ENCODE results near the gene ERC2.

The ERC2 gene

DNA sequence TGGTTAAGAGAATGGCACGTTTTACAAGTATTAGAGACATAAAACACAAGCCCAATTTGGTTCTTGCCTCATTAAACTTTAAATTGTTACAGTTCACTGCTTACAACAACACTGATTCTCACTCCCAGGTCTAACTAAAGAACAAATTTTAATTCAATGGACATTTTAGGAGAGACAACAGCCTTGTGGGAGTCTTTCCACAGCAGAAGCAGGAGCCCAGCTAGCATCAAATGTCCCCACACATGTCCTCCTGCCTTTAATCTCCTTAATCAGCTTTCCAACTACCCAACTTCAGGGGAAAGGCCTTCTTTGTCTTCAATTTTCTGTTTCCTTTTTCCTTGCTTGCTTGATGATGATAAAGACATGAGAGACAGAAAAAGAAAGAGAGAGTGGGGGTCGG lies 693.4 kb downstream of the ERC2 start:
- FAIRE-seq (no peak), DNase-seq (ENCODE audit: insufficient read length, low spot score) (no peak)
- TF ChIP-seq POU2F2 (IDR thresholded peaks at IDR 0.05; ENCODE audit: low read depth, low read length) (no peak), TAF1 (IDR thresholded peaks at IDR 0.05; ENCODE audit: low read depth, low read length) (no peak), SPI1 (IDR thresholded peaks at IDR 0.05; ENCODE audit: low read depth, low read length) (no peak), PAX5 (IDR thresholded peaks at IDR 0.05; ENCODE audit: insufficient read depth, low read length, severe bottlenecking) (no peak), POLR2A (IDR thresholded peaks at IDR 0.05; ENCODE audit: low read depth, low read length) (no peak), POLR2AphosphoS5 (IDR thresholded peaks at IDR 0.05; ENCODE audit: low read depth, low read length) (no peak)

DNA sequence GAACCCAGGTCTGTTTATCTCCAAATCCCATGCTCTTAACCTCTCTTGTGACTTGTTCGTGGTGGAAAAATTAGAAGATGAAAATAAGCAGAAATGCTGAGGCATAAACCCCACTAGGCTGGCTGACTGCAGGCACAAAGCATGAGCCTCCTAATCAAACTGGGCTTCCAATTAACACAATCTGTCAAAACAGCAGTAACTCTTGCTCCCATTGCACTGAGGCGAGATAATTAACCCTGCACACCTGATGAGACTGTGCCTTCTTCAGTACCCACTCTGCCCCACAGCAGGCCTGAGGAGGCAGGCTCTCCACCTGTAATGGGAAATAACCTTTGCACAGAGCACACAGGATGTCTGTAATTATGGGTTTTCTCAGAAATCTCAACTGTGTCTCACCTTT lies 696.8 kb downstream of the ERC2 start:
- DNase-seq (ENCODE audit: insufficient read length, low spot score) = no peak
- TF ChIP-seq POLR2A (IDR thresholded peaks at IDR 0.05; ENCODE audit: low read depth, low read length) (no peak), POLR2AphosphoS5 (IDR thresholded peaks at IDR 0.05; ENCODE audit: low read depth, low read length) (no peak), POU2F2 (IDR thresholded peaks at IDR 0.05; ENCODE audit: low read depth, low read length) (no peak), PAX5 (IDR thresholded peaks at IDR 0.05; ENCODE audit: insufficient read depth, low read length, severe bottlenecking) (no peak), TAF1 (IDR thresholded peaks at IDR 0.05; ENCODE audit: low read depth, low read length) (no peak), SPI1 (IDR thresholded peaks at IDR 0.05; ENCODE audit: low read depth, low read length) (no peak)
- FAIRE-seq = no peak

DNA sequence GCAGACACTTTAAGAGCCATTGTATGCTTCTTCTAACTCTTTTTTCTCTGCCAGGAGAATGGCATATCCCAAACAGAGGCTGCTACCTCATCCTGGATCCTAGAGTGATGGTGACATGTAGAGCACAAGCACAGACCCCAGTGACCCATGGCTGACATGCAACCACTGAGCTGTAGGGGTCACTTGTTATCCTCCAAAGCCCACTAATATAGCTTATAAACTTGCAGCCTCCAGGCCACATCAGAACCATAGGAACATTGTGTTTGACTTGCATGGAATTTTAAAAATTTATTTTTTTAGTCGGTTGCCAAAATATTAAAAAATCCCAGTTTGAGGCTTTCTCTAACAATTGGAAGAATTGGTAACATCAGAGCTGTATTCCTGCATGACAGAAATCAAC lies 698.2 kb downstream of the ERC2 start:
- DNase-seq (ENCODE audit: insufficient read length, low spot score) (no peak), FAIRE-seq (no peak)
- TF ChIP-seq SPI1 (IDR thresholded peaks at IDR 0.05; ENCODE audit: low read depth, low read length) (no peak), PAX5 (IDR thresholded peaks at IDR 0.05; ENCODE audit: insufficient read depth, low read length, severe bottlenecking) (no peak), POLR2A (IDR thresholded peaks at IDR 0.05; ENCODE audit: low read depth, low read length) (no peak), POU2F2 (IDR thresholded peaks at IDR 0.05; ENCODE audit: low read depth, low read length) (no peak), TAF1 (IDR thresholded peaks at IDR 0.05; ENCODE audit: low read depth, low read length) (no peak), POLR2AphosphoS5 (IDR thresholded peaks at IDR 0.05; ENCODE audit: low read depth, low read length) (no peak)

DNA sequence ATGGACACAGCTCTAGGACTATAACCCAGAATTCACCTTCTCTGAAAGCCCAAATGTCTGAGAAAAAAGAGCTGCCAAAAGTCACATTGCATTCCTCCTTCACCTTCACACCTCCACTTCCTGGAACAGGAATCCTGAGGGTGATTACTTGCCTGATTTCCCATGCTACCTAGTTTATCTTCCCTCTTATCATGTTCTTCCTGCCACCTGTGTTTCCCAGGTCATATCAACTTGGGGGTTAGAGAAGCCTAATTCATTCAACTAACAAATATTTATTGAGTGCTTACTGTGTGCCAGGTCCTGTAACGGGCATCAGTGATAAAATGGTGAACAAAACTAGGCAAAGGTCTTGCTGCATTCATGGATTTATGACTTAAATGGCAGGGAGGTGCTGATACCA lies 701.5 kb downstream of the ERC2 start:
- FAIRE-seq = no peak

DNA sequence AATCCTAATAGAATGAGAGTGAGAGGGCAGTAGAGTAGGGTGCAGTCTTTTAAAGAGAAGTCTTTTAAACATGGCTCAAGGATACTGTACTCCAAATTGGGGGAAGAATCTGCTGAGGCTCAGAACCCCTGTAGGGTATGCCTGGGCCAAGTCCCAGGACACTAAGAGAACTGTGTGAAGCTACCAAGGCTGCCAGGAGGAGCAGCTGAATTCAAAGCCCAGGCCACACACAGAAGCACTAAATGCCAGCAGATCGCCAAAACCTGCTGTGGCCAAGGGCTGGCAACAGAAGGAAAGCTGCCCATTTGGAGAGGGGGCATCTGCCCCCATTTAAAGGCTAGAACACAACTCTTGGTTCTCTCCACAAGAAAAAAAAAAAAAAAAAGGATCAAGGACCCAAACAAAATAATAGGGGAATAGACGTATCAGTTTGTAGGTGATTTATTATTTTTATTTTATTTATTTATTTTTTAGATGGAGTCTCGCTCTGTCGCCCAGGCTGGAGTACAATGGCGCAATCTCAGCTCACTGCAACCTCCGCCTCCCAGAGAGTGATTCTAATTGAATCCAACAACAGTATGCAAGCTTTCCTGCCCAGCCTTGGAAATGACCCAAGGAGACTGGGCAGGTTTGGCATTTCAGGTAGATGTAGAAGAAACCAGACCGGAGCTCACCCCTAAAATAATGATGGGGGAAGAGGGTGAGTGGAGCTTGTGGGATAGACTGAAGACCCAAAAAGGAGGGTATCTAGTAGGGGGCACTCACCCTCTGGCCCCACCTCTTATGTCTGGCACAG lies 702.2 kb downstream of the ERC2 start:
- no peak for TF ChIP-seq PAX5 (IDR thresholded peaks at IDR 0.05; ENCODE audit: insufficient read depth, low read length, severe bottlenecking)
- no peak for TF ChIP-seq POLR2AphosphoS5 (IDR thresholded peaks at IDR 0.05; ENCODE audit: low read depth, low read length)
- TF ChIP-seq SPI1 (IDR thresholded peaks at IDR 0.05; ENCODE audit: low read depth, low read length) = no peak
- TF ChIP-seq TAF1 (IDR thresholded peaks at IDR 0.05; ENCODE audit: low read depth, low read length) = no peak
- no peak for TF ChIP-seq POLR2A (IDR thresholded peaks at IDR 0.05; ENCODE audit: low read depth, low read length)
- no peak for TF ChIP-seq POU2F2 (IDR thresholded peaks at IDR 0.05; ENCODE audit: low read depth, low read length)
- FAIRE-seq (no peak), DNase-seq (ENCODE audit: insufficient read length, low spot score) (no peak)

More for the DNA sequence above, 701.5 kb downstream of the ERC2 start:
- TF ChIP-seq TAF1 (IDR thresholded peaks at IDR 0.05; ENCODE audit: low read depth, low read length) = no peak
- no peak for TF ChIP-seq SPI1 (IDR thresholded peaks at IDR 0.05; ENCODE audit: low read depth, low read length)
- TF ChIP-seq PAX5 (IDR thresholded peaks at IDR 0.05; ENCODE audit: insufficient read depth, low read length, severe bottlenecking) = no peak
- TF ChIP-seq POU2F2 (IDR thresholded peaks at IDR 0.05; ENCODE audit: low read depth, low read length) = no peak
- TF ChIP-seq POLR2AphosphoS5 (IDR thresholded peaks at IDR 0.05; ENCODE audit: low read depth, low read length) = no peak
- TF ChIP-seq POLR2A (IDR thresholded peaks at IDR 0.05; ENCODE audit: low read depth, low read length) = no peak
- DNase-seq (ENCODE audit: insufficient read length, low spot score) = no peak

DNA sequence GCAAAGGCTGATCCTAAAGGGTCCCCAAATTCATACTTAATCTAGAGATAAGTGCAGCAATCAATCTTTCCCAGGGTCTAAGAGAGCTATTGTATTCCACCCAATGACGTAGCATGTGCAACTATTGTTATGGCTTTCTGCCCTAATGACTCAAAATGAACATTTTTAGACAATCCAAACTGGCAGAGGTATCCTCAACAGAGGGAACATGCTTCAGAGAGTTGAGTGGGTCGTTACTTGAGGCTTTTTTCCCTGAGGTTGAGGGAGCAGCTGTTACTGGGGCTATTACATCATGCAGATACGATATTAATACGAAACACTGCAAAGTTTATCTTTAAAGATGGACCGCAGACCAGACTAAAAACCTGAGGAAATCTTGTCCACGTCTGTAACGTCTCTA lies 702.9 kb downstream of the ERC2 start:
- no peak for DNase-seq (ENCODE audit: insufficient read length, low spot score)
- FAIRE-seq = no peak
- TF ChIP-seq POU2F2 (IDR thresholded peaks at IDR 0.05; ENCODE audit: low read depth, low read length) (no peak), SPI1 (IDR thresholded peaks at IDR 0.05; ENCODE audit: low read depth, low read length) (no peak)

DNA sequence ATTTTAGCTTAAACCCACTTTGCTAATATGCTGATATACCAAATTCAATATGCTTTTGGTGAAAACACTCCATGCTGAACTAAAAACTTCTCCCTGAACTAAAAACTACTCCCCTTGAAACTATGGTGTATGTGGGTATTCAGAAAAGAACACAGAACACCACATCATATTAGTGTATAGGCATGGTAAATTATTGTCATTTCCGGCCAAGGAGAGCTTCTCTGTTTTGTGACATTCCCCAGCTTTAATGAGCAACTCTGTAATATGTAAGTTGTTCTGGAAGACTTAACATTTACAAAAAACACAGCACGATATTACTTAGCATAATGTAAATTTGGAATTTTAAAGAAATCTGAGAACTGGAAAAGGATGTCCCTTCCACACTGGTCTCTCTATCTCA lies 711.3 kb downstream of the ERC2 start:
- DNase-seq (ENCODE audit: insufficient read length, low spot score) (no peak), FAIRE-seq (no peak)
- no peak for TF ChIP-seq POU2F2 (IDR thresholded peaks at IDR 0.05; ENCODE audit: low read depth, low read length)
- no peak for TF ChIP-seq POLR2A (IDR thresholded peaks at IDR 0.05; ENCODE audit: low read depth, low read length)
- no peak for TF ChIP-seq PAX5 (IDR thresholded peaks at IDR 0.05; ENCODE audit: insufficient read depth, low read length, severe bottlenecking)
- TF ChIP-seq SPI1 (IDR thresholded peaks at IDR 0.05; ENCODE audit: low read depth, low read length) = no peak
- no peak for TF ChIP-seq TAF1 (IDR thresholded peaks at IDR 0.05; ENCODE audit: low read depth, low read length)
- no peak for TF ChIP-seq POLR2AphosphoS5 (IDR thresholded peaks at IDR 0.05; ENCODE audit: low read depth, low read length)

DNA sequence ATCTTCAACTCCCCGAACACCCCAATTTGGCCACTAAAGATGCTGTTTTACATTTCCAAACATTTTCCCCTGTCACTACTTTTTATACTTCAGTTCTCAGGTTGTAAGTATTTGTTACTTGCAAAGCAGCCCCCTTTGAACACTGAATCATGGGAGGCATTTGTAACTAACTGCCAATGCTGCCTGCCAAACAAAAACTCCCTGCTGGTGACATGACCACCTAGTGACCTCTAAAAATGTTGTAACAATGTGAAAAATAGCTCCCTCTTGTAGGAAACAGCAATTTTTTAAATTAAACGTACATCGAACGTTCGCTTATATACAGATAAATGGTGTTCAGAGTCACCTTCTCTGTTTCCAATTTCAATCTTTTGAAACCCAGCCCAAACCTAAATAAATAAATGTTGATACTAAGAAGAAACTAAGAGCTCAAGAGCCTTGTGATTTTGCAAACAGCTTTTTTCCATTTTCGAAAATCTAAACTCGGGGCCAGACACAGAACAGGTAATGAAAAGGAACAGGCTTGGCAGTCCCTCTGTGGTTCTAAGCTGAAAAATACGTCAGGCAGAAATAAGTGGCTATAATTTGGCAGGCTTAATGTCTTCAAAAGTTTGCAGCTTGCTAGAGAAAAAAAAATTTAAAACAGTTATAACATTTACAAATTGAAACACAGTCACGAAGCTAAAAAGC lies 712.6 kb downstream of the ERC2 start:
- TF ChIP-seq POLR2AphosphoS5 (IDR thresholded peaks at IDR 0.05; ENCODE audit: low read depth, low read length) = no peak
- no peak for TF ChIP-seq POLR2A (IDR thresholded peaks at IDR 0.05; ENCODE audit: low read depth, low read length)
- TF ChIP-seq SPI1 (IDR thresholded peaks at IDR 0.05; ENCODE audit: low read depth, low read length) = no peak
- TF ChIP-seq TAF1 (IDR thresholded peaks at IDR 0.05; ENCODE audit: low read depth, low read length) = no peak
- no peak for TF ChIP-seq POU2F2 (IDR thresholded peaks at IDR 0.05; ENCODE audit: low read depth, low read length)
- no peak for DNase-seq (ENCODE audit: insufficient read length, low spot score)
- no peak for FAIRE-seq

DNA sequence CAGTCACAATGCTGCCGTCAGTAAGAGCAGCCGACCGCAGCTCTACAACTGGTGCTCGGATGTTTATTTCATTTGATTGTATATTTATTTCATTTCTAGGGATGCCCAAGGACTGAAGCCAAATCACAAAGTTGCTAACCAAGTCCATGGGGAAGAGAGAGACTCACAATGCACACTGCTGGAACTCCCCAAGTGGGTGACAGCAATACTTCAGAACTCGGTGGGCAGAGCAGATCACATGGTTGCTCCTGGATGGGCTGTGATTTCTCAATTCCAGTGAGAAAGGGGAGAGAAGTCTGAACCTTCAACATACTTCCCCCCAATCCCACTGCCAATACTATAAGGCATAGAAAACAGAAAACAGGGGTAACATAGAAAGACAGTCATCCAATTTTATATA lies 715.4 kb downstream of the ERC2 start:
- no peak for TF ChIP-seq PAX5 (IDR thresholded peaks at IDR 0.05; ENCODE audit: insufficient read depth, low read length, severe bottlenecking)
- TF ChIP-seq POLR2A (IDR thresholded peaks at IDR 0.05; ENCODE audit: low read depth, low read length) = no peak
- no peak for TF ChIP-seq POU2F2 (IDR thresholded peaks at IDR 0.05; ENCODE audit: low read depth, low read length)
- no peak for TF ChIP-seq TAF1 (IDR thresholded peaks at IDR 0.05; ENCODE audit: low read depth, low read length)
- no peak for TF ChIP-seq POLR2AphosphoS5 (IDR thresholded peaks at IDR 0.05; ENCODE audit: low read depth, low read length)
- TF ChIP-seq SPI1 (IDR thresholded peaks at IDR 0.05; ENCODE audit: low read depth, low read length) = no peak
- no peak for FAIRE-seq
- DNase-seq (ENCODE audit: insufficient read length, low spot score) = no peak
